Calu3 (cell line): Measurements from ENCODE around the gene DHODH. TPM values are rescaled to one million over a fixed set of nuclear protein-coding genes. Genes with fewer than 3 reads are reported as not detected.
"Not testable (repeated sequence)": the region's sequence is repeated elsewhere in the genome, so short reads cannot be mapped to it uniquely, and the experiment has no call there.

Experiments
- BruUV-seq: library from RNA; stranded (reverse); fragments of 400-500 nt; replicated peaks from 2 replicates; lab custom pipeline; 2021; lab: Mats Ljungman, UMichigan
- CTCF ChIA-PET: fragments of 300-600 bp; sonication (Branson Sonifier 250); formaldehyde crosslinking; loops from one replicate; lab custom pipeline; 2022; ENCODE audit warnings: antibody characterized with exemption; lab: Charles Lee
- DNase-seq: peaks from one replicate; pipeline ENCODE4 v3.0.0; 2022
- H3K27ac Mint-ChIP-seq: one replicate; pipeline ENCODE4 v1.8.0; 2022; ENCODE audit warnings: mixed read lengths; ENCODE audit not compliant: unreplicated experiment
- H3K27me3 Mint-ChIP-seq: one replicate; pipeline ENCODE4 v1.8.0; 2022; ENCODE audit warnings: mixed read lengths; ENCODE audit not compliant: unreplicated experiment
- H3K36me3 Mint-ChIP-seq: one replicate; pipeline ENCODE4 v1.8.0; 2022; ENCODE audit warnings: mild to moderate bottlenecking, moderate library complexity, mixed read lengths; ENCODE audit not compliant: insufficient read depth, unreplicated experiment
- H3K4me1 Mint-ChIP-seq: one replicate; pipeline ENCODE4 v1.8.0; 2022; ENCODE audit warnings: mild to moderate bottlenecking, low read depth, mixed read lengths; ENCODE audit not compliant: unreplicated experiment
- H3K4me3 Mint-ChIP-seq: one replicate; pipeline ENCODE4 v1.8.0; 2022; ENCODE audit warnings: mild to moderate bottlenecking, low read depth, moderate library complexity, mixed read lengths; ENCODE audit not compliant: unreplicated experiment
- H3K9me3 Mint-ChIP-seq: one replicate; pipeline ENCODE4 v1.8.0; 2022; ENCODE audit warnings: low read depth, mixed read lengths; ENCODE audit not compliant: unreplicated experiment
- CTCF ChIP-seq: fragments of 200-600 bp; IDR thresholded peaks from one replicate; pipeline ENCODE4 v1.8.0; 2022; ENCODE audit warnings: antibody characterized with exemption; ENCODE audit not compliant: unreplicated experiment
- intact Hi-C: fragments of 100-400 bp; cut with micrococcal nuclease; formaldehyde crosslinking; loops from one replicate; pipeline ENCODE4 v1.10.0; 2022; ENCODE audit not compliant: unreplicated experiment
- total RNA-seq: library from RNA; stranded (reverse); gene quantifications from 2 replicates; pipeline ENCODE4 v1.2.3, GENCODE V29; 2022

DHODH gene
- total RNA-seq, 1 experiment from 2014 or later, result 21.3 TPM

DNA sequence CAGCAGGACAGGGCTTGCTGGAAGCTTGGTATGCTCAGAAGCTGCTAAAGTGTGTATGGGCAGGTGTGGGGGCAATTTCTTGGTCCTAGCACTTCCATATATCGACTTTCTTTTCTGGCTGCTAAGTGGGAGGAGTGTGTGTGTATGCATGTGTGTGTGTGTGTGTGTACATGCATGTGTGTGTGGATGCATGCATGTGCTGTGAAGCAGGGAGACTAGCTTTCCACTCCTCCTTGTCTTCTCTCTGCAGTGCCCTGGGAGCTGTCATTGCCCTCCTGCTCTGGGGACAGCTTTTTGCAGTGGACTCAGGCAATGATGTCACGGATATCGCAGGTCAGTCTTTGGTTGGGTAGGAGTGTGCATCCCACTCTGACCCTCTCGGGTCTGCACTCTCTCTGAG is 47.4 kb downstream of the DHODH start:
- intact Hi-C loops, result no loop called here
- no peaks in the 10 kb centered on the region for H3K9me3 Mint-ChIP-seq
- BruUV-seq, result no TSS peak
- no peak overlapping the region for H3K27ac Mint-ChIP-seq
- CTCF ChIA-PET, result no interaction called here
- no peak overlapping the region for H3K4me3 Mint-ChIP-seq
- no peaks in the 10 kb centered on the region for H3K36me3 Mint-ChIP-seq
- H3K4me1 Mint-ChIP-seq, result no peaks in the 10 kb centered on the region
- H3K27me3 Mint-ChIP-seq, result peaks cover 62% of the 10 kb centered on the region
- TF ChIP-seq CTCF, result no peak
- no peak for DNase-seq

DNA sequence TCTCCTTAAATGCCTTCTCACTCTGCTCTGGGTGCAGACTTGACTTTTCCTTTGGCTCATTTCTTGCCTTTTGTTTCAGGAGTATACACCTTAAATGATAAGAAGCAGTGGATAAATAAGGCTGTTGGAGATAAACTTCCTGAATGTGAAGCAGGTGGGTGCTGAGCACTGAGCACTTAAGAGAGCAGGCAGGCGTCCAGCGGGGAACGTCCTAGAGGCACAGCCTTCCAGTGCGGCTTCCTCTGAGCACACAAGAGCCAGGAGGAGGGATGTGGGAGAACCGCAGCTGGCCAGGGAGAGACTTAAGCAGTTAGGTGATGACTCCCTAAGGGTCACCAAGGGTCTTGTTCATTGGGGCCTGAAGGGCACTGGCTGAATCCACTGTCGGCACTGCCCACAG is 48.8 kb downstream of the DHODH start:
- intact Hi-C loops, H3K36me3 Mint-ChIP-seq, H3K4me3 Mint-ChIP-seq, BruUV-seq, DNase-seq, H3K9me3 Mint-ChIP-seq, H3K27ac Mint-ChIP-seq, H3K4me1 Mint-ChIP-seq: not testable (repeated sequence)
- peaks cover 61% of the 10 kb centered on the region for H3K27me3 Mint-ChIP-seq
- CTCF ChIA-PET, result interaction anchor here (0.5 kb wide), 1 partner anchor 1389 kb away, joined by 3 read pairs; no protein-coding TSS in a partner anchor

DNA sequence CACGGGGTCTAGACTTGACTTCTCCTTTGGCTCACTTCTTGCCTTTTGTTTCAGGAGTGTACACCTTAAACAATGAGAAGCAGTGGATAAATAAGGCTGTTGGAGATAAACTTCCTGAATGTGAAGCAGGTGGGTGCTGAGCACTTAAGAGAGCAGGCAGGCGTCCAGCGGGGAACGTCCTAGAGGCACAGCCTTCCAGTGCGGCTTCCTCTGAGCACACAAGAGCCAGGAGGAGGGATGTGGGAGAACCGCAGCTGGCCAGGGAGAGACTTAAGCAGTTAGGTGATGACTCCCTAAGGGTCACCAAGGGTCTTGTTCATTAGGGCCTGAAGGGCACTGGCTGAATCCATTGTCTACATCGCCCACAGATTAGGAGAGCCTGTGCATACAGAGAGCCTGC is 50.5 kb downstream of the DHODH start:
- H3K4me1 Mint-ChIP-seq, H3K9me3 Mint-ChIP-seq, DNase-seq, intact Hi-C loops, H3K27ac Mint-ChIP-seq, BruUV-seq, H3K36me3 Mint-ChIP-seq, CTCF ChIA-PET, H3K4me3 Mint-ChIP-seq: not testable (repeated sequence)
- peaks cover 56% of the 10 kb centered on the region for H3K27me3 Mint-ChIP-seq

DNA sequence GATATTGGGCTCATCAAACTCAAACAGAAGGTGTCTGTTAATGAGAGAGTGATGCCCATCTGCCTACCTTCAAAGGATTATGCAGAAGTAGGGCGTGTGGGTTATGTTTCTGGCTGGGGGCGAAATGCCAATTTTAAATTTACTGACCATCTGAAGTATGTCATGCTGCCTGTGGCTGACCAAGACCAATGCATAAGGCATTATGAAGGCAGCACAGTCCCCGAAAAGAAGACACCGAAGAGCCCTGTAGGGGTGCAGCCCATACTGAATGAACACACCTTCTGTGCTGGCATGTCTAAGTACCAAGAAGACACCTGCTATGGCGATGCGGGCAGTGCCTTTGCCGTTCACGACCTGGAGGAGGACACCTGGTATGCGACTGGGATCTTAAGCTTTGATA is 51.9 kb downstream of the DHODH start:
- no peak overlapping the region for H3K4me3 Mint-ChIP-seq
- no peaks in the 10 kb centered on the region for H3K4me1 Mint-ChIP-seq
- peaks cover 61% of the 10 kb centered on the region for H3K27me3 Mint-ChIP-seq
- no peaks in the 10 kb centered on the region for H3K9me3 Mint-ChIP-seq
- BruUV-seq, result no TSS peak
- intact Hi-C loops, result no loop called here
- no peak overlapping the region for H3K27ac Mint-ChIP-seq
- CTCF ChIA-PET, result no interaction called here
- DNase-seq, result no peak
- no peaks in the 10 kb centered on the region for H3K36me3 Mint-ChIP-seq
- TF ChIP-seq CTCF, result no peak

DNA sequence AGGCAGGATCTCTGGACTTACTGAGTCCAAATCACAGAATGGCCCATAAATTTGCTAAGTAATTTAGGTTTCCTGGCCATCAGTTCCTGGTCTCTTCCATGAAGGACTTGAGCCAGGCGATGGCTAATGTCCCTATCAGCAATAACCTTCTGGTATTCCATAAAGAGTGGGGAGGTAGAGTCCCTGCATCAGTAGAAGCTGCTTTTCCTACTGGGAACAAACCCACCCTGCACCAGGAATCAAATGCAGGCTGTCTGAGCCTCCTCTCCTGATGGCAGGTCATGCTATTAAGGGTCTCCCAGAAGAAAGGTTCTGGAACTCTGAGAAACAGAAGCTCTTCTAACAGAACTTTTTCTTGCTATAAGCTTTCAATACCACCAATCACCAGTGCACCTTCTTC is 53.0 kb downstream of the DHODH start:
- intact Hi-C loops, result no loop called here
- no peaks in the 10 kb centered on the region for H3K9me3 Mint-ChIP-seq
- H3K4me3 Mint-ChIP-seq, result no peak overlapping the region
- DNase-seq, result no peak
- no TSS peak for BruUV-seq
- CTCF ChIA-PET, result interaction anchor here (0.6 kb wide), 1 partner anchor 481 kb away, joined by 4 read pairs; no protein-coding TSS in a partner anchor
- no peak overlapping the region for H3K27ac Mint-ChIP-seq
- no peak for TF ChIP-seq CTCF
- H3K4me1 Mint-ChIP-seq, result no peaks in the 10 kb centered on the region
- no peaks in the 10 kb centered on the region for H3K36me3 Mint-ChIP-seq
- H3K27me3 Mint-ChIP-seq, result peaks cover 73% of the 10 kb centered on the region
